PC-3 (cell line): Measurements from ENCODE around the gene HLCS. TPM values are rescaled to one million over a fixed set of nuclear protein-coding genes. Genes with fewer than 3 reads are reported as not detected.

Experiments used
- ATAC-seq: fragments of 200-7000 bp; cut with Tn5 transposase; 2 replicates; pipeline ENCODE4 v1.9.1; 2020; ENCODE audit warnings: mild to moderate bottlenecking, moderate library complexity
- BruUV-seq: library from RNA; stranded (reverse); fragments of 400-500 nt; replicated peaks from 2 replicates; lab custom pipeline; 2021; lab: Mats Ljungman, UMichigan
- CTCF ChIA-PET: fragments of 300-600 bp; sonication (Branson Sonifier 250); formaldehyde crosslinking; loops from one replicate; lab custom pipeline; 2022; ENCODE audit warnings: antibody characterized with exemption; lab: Charles Lee
- POLR2A ChIA-PET: fragments of 300-600 bp; sonication (Branson Sonifier 250); formaldehyde crosslinking; loops from one replicate; lab custom pipeline; 2022; ENCODE audit warnings: antibody characterized with exemption; ENCODE audit not compliant: unreplicated experiment; lab: Charles Lee
- DNase-seq: peaks from one replicate; pipeline ENCODE4 v3.0.0-alpha.2; 2015
- H2AFZ ChIP-seq: fragments of 300-600 bp; sonication (generic); 2 replicates; pipeline ENCODE4 v1.6.0; 2016; ENCODE audit warnings: antibody characterized with exemption, low read length
- H3F3A ChIP-seq: fragments of 300-600 bp; sonication (generic); one replicate; pipeline ENCODE4 v1.6.0; 2017; ENCODE audit warnings: antibody characterized with exemption, low read length, control low read depth, mild to moderate bottlenecking; ENCODE audit not compliant: unreplicated experiment
- H3K27ac ChIP-seq: fragments of 300-600 bp; sonication (generic); 2 replicates; pipeline ENCODE4 v1.5.1; 2016; ENCODE audit warnings: mild to moderate bottlenecking, low read length
- H3K27me3 ChIP-seq: fragments of 300-600 bp; sonication (generic); 2 replicates; pipeline ENCODE4 v1.6.1; 2016; ENCODE audit warnings: low read length, mixed read lengths
- H3K36me3 ChIP-seq: fragments of 300-600 bp; sonication (generic); 2 replicates; pipeline ENCODE4 v1.6.1; 2016; ENCODE audit warnings: low read depth, mixed run types, low read length, mixed read lengths
- H3K4me1 ChIP-seq: fragments of 300-600 bp; sonication (generic); 2 replicates; pipeline ENCODE4 v1.5.1; 2016; ENCODE audit warnings: low read length; ENCODE audit not compliant: insufficient read depth
- H3K4me2 ChIP-seq: fragments of 300-600 bp; sonication (generic); 2 replicates; pipeline ENCODE4 v1.6.0; 2016; ENCODE audit warnings: low read length
- H3K4me3 ChIP-seq: fragments of 300-600 bp; sonication (generic); 2 replicates; pipeline ENCODE4 v1.5.1; 2016; ENCODE audit warnings: mild to moderate bottlenecking, low read length, mixed read lengths
- H3K79me2 ChIP-seq: fragments of 300-600 bp; sonication (generic); 2 replicates; pipeline ENCODE4 v1.6.1; 2017; ENCODE audit warnings: low read length, mixed read lengths
- H3K9ac ChIP-seq: fragments of 300-600 bp; sonication (generic); 2 replicates; pipeline ENCODE4 v1.6.0; 2016; ENCODE audit warnings: mild to moderate bottlenecking, low read length
- H3K9me2 ChIP-seq: fragments of 300-600 bp; sonication (generic); replicated peaks from 2 replicates; pipeline ENCODE4 v1.6.1; 2016; ENCODE audit warnings: mixed run types, low read length, mixed read lengths
- H3K9me3 ChIP-seq: fragments of 300-600 bp; sonication (generic); 2 replicates; pipeline ENCODE4 v1.6.1; 2016; ENCODE audit warnings: low read length, mixed read lengths
- H4K20me1 ChIP-seq: fragments of 300-600 bp; sonication (generic); 2 replicates; pipeline ENCODE4 v1.6.1; 2016; ENCODE audit warnings: low read length, mixed read lengths
- CTCF ChIP-seq: fragments of 300-600 bp; sonication (generic); conservative IDR thresholded peaks from 2 replicates; pipeline ENCODE4 v1.5.1; 2017; ENCODE audit warnings: antibody characterized with exemption, low read depth, mild to moderate bottlenecking, low read length
- EZH2 ChIP-seq: fragments of 300-600 bp; sonication (generic); IDR thresholded peaks from one replicate; pipeline ENCODE4 v1.6.1; 2017; ENCODE audit warnings: antibody characterized with exemption, mild to moderate bottlenecking, low read length; ENCODE audit not compliant: unreplicated experiment
- EZH2phosphoT487 ChIP-seq: fragments of 300-600 bp; sonication (generic); IDR thresholded peaks from 2 replicates; pipeline ENCODE4 v1.6.1; 2018; ENCODE audit warnings: mild to moderate bottlenecking, antibody characterized with exemption, low read length, borderline replicate concordance
- intact Hi-C: fragments of 100-400 bp; cut with micrococcal nuclease; formaldehyde crosslinking; loops from 2 replicates; pipeline ENCODE4 v1.9.0; 2023
- total RNA-seq: library from RNA; depleted of rRNA; stranded (reverse); fragments of >200 nt; gene quantifications from 2 replicates; pipeline ENCODE4 v1.2.3, GENCODE V29; 2014

The HLCS gene
- total RNA-seq, 1 experiment from 2014 or later: 44.1 TPM

DNA sequence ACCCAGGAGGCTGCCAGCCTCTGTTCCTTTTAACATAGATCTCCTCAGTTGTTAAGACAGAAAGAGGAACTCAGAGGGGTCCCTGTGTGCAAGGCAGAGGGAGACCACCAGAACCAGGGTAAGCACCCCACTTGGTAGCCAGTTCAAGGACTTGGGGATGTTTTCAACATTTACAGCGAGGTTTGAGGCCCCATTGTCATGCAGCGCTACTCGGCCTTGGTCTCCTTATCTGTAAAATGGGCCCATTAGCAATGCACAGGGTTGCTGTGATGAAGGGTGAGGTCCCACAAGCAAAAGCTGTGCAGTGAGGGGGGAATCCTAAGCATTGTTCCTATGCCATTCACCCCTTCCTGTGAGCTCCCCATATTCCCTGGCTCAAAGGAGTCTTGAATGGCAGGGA, 263.3 kb downstream of the HLCS start:
- H3K9me3 ChIP-seq: no peaks in the 10 kb centered on the region
- H3K4me3 ChIP-seq: peak overlapping the region; percentile 95
- peaks cover 13% of the 10 kb centered on the region for H3K4me1 ChIP-seq
- peaks cover 75% of the 10 kb centered on the region for H4K20me1 ChIP-seq
- H3K79me2 ChIP-seq: peaks cover 98% of the 10 kb centered on the region
- TF ChIP-seq EZH2phosphoT487 (no peak), CTCF (no peak), EZH2 (no peak)
- H2AFZ ChIP-seq: no peak overlapping the region
- no peak for DNase-seq
- H3K9ac ChIP-seq: peak overlapping the region; percentile 96
- ChIA-PET POLR2A (interaction anchor here (0.7 kb wide), 1 partner anchor 501 kb away, joined by 3 read pairs; no protein-coding TSS in a partner anchor), CTCF (no interaction called here)
- H3K36me3 ChIP-seq: peaks cover 21% of the 10 kb centered on the region
- ATAC-seq: no peak
- no peaks in the 10 kb centered on the region for H3F3A ChIP-seq
- intact Hi-C loops: loop anchor here (5.0 kb wide), 1 partner anchor 224 kb away; no protein-coding TSS in a partner anchor
- no TSS peak for BruUV-seq
- H3K4me2 ChIP-seq: peak overlapping the region; percentile 92
- no peaks in the 10 kb centered on the region for H3K27me3 ChIP-seq
- H3K27ac ChIP-seq: peak overlapping the region; percentile 79; the same call in 1 of the 2 replicates
- H3K9me2 ChIP-seq: no peaks in the 10 kb centered on the region

DNA sequence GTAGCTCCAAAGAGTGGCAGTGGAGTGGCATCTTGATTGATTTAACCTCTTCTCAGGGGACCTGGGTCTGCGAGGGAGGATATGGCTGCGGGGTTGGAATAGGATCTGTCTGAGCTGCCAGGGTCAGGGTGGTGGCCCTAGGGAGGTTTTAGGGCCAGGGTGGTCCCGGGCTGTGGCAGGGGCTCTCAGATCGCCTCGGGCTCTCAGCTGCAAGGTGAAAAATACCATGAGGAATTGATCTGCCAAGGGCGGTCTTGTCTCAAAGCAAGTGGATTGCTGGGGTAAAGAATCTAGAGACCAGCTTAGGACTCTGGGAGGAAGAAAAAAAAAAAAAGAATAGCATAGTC, 263.9 kb downstream of the HLCS start:
- no peak for TF ChIP-seq EZH2phosphoT487
- no peak for TF ChIP-seq EZH2
- TF ChIP-seq CTCF: no peak
- H3F3A ChIP-seq: no peaks in the 10 kb centered on the region
- ChIA-PET POLR2A (interaction anchor here (0.6 to 0.7 kb wide), 2 partner anchors 21 to 500 kb away, joined by 3 to 6 read pairs; no protein-coding TSS in a partner anchor), CTCF (no interaction called here)
- no peak for DNase-seq
- peaks cover 21% of the 10 kb centered on the region for H3K36me3 ChIP-seq
- H3K9me3 ChIP-seq: no peaks in the 10 kb centered on the region
- peaks cover 71% of the 10 kb centered on the region for H4K20me1 ChIP-seq
- no peak overlapping the region for H2AFZ ChIP-seq
- H3K9me2 ChIP-seq: no peaks in the 10 kb centered on the region
- BruUV-seq: no TSS peak
- no peak for ATAC-seq
- peaks cover 98% of the 10 kb centered on the region for H3K79me2 ChIP-seq
- H3K4me3 ChIP-seq: peak overlapping the region; percentile 95
- peak overlapping the region; percentile 79 for H3K27ac ChIP-seq
- intact Hi-C loops: loop anchor here (5.0 kb wide), 1 partner anchor 225 kb away; no protein-coding TSS in a partner anchor
- H3K4me1 ChIP-seq: peaks cover 19% of the 10 kb centered on the region
- no peaks in the 10 kb centered on the region for H3K27me3 ChIP-seq
- H3K4me2 ChIP-seq: peak overlapping the region; percentile 92
- peak overlapping the region; percentile 96 for H3K9ac ChIP-seq
